Measurements from ENCODE around the gene C1orf94. TPM values are rescaled to one million over a fixed set of nuclear protein-coding genes. Genes with fewer than 3 reads are reported as not detected.

C1orf94 gene
- total RNA-seq, 1 donor from 2014 or later = not detected

DNA sequence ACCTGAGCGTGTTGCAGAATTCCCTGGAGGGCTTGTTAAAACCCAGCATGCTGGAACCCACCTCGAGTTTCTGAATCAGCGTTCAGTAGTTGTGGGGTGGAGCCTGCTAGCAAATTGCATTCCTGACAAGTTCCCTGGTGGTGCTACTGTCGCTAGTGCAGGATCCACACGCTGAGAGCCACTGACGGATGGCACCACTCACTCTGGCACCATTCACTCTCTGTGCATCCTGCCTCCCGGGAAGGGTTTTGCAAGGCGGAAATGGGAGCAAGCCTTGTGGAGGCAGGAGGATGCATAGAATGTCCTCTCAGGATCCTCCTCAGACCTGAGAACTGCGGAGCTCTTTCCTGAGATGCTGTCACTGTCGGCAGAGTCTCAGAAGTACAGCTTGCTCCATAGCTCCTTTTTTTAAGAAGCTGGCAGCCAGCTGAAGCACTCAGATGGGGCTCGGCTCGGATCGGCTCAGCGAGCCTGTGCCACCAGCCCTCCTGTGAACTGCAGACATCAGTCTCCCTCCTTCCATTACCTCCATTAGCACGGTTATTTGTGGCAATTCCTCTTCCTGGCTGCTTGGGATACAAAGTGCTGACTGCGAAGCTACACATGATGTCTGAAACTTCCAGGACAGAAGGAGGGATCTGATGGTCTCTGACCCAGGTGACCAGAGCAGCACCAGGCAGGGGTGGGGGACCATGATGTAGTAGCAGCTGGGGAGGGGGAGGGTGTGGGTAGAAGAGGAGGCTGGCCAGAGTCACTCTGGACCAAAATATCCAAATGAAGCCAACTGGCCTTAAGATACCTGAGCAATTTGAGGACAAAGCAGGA lies 89.6 kb downstream of the C1orf94 start:
- DNase-seq (ENCODE audit: low read depth) = peak; percentile 1
- no peak for FAIRE-seq
- Histone ChIP-seq H3K4me3 (ENCODE audit: low read depth, low read length) (no peak overlapping the region), H3K27me3 (ENCODE audit: control insufficient read depth, insufficient read depth, low read length) (no peaks in the 10 kb centered on the region), H3K36me3 (ENCODE audit: control insufficient read depth, insufficient read depth, low read length) (no peaks in the 10 kb centered on the region)
- TF ChIP-seq CTCF (IDR thresholded peaks at IDR 0.05; ENCODE audit: insufficient read depth, low read length, severe bottlenecking) = no peak

DNA sequence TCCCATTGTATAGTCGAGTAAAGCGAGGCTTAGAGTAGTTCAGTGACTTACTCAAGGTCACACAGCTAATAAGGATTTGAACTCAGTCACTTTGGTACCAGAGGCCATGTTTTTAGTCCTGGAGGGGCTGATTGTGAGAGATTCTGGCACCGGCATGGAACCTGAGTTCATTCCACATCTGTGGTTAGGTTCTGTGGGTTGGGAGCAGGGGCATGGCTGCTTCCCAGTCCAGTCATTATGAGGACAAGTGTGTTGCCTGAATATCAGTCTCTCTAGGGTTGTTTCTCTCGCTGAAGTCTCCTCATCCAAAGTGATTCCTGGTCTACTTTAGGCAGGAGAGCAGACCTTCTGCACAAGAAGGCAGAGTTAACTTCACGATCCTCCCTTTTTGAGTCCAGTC lies 90.6 kb downstream of the C1orf94 start:
- Histone ChIP-seq H3K36me3 (ENCODE audit: control insufficient read depth, insufficient read depth, low read length) (no peaks in the 10 kb centered on the region), H3K4me3 (ENCODE audit: low read depth, low read length) (no peak overlapping the region), H3K27me3 (ENCODE audit: control insufficient read depth, insufficient read depth, low read length) (no peaks in the 10 kb centered on the region)
- FAIRE-seq = peak; percentile 28
- TF ChIP-seq CTCF (IDR thresholded peaks at IDR 0.05; ENCODE audit: insufficient read depth, low read length, severe bottlenecking) = no peak
- no peak for DNase-seq (ENCODE audit: low read depth)

GRCh38 chr1:34268311-34268954 lies 91.7 kb downstream of the C1orf94 start:
- Histone ChIP-seq H3K27me3 (ENCODE audit: control insufficient read depth, insufficient read depth, low read length) (no peaks in the 10 kb centered on the region), H3K4me3 (ENCODE audit: low read depth, low read length) (no peak overlapping the region), H3K36me3 (ENCODE audit: control insufficient read depth, insufficient read depth, low read length) (no peaks in the 10 kb centered on the region)
- DNase-seq (ENCODE audit: low read depth) (peak; percentile 10), FAIRE-seq (no peak)
- TF ChIP-seq CTCF (IDR thresholded peaks at IDR 0.05; ENCODE audit: insufficient read depth, low read length, severe bottlenecking) = no peak

Other genes starting within 250 kb of the C1orf94 start
- not detected in 2 replicates for gene CSMD2, start 11.7 kb upstream of the C1orf94 start, total RNA-seq